H1 (cell line): ENCODE results near the gene TSPEAR. TPM values are rescaled to one million over a fixed set of nuclear protein-coding genes. Genes with fewer than 3 reads are reported as not detected.

Experiments
- CTCF ChIA-PET: fragments of 300-600 bp; sonication (Branson Sonifier 250); formaldehyde crosslinking; loops from one replicate; lab custom pipeline; 2021; ENCODE audit not compliant: partially characterized antibody; lab: Charles Lee
- POLR2A ChIA-PET: fragments of 300-600 bp; sonication (Branson Sonifier 250); formaldehyde crosslinking; loops from one replicate; lab custom pipeline; 2021; ENCODE audit warnings: inconsistent platforms; ENCODE audit not compliant: partially characterized antibody; lab: Charles Lee
- DNase-seq, 2 experiments: peaks; one replicate each; pipeline versions ENCODE4 v3.0.0 to v3.0.0-alpha.2; 2010 to 2022; ENCODE audit warnings: low spot score in 2 of 2, low read depth in 1 of 2, mixed read lengths in 1 of 2
- FAIRE-seq: peaks from 2 replicates; lab custom pipeline; 2011; peaks lifted over from hg19 to GRCh38; lab: Jason Lieb, UNC
- H2AFZ ChIP-seq: 2 replicates; pipeline ENCODE4 v1.8.1; 2012; ENCODE audit warnings: low read length, inconsistent platforms
- H2AK5ac ChIP-seq: 2 replicates; pipeline ENCODE4 v1.6.1; 2013; ENCODE audit warnings: low read depth, low read length
- H2BK120ac ChIP-seq: replicated peaks from 2 replicates; pipeline ENCODE3; 2013; ENCODE audit warnings: low read depth, low read length, inconsistent platforms
- H2BK12ac ChIP-seq: 2 replicates; pipeline ENCODE4 v1.6.1; 2013; ENCODE audit warnings: low read depth, low read length
- H2BK15ac ChIP-seq: 2 replicates; pipeline ENCODE4 v1.6.1; 2013; ENCODE audit warnings: low read length
- H2BK20ac ChIP-seq: 2 replicates; pipeline ENCODE4 v1.6.1; 2013; ENCODE audit warnings: low read length
- H2BK5ac ChIP-seq: 2 replicates; pipeline ENCODE4 v1.6.1; 2013; ENCODE audit warnings: low read depth, low read length
- H3K14ac ChIP-seq: 2 replicates; pipeline ENCODE4 v1.6.1; 2013; ENCODE audit warnings: inconsistent platforms; ENCODE audit not compliant: insufficient read length
- H3K18ac ChIP-seq: 2 replicates; pipeline ENCODE4 v1.6.1; 2013; ENCODE audit warnings: low read length; ENCODE audit errors: extremely low read depth
- H3K23ac ChIP-seq: 2 replicates; pipeline ENCODE4 v1.6.1; 2013; ENCODE audit warnings: inconsistent platforms; ENCODE audit not compliant: insufficient read length
- H3K23me2 ChIP-seq: 2 replicates; pipeline ENCODE4 v1.6.1; 2013; ENCODE audit warnings: low read depth, low read length
- H3K27ac ChIP-seq: 2 replicates; pipeline ENCODE4 v1.6.1; 2011; ENCODE audit warnings: low read depth, low read length, inconsistent platforms
- H3K27me3 ChIP-seq, 4 experiments: replicated peaks in 1 of 4; 1 replicate in 1 of 4; 2 replicates in 3 of 4; pipeline versions ENCODE4 v1.6.1 to v1.8.1; 2011 to 2013; ENCODE audit warnings: low read length in 3 of 4, mild to moderate bottlenecking in 3 of 4, inconsistent platforms in 2 of 4, mixed read lengths in 2 of 4, moderate library complexity in 1 of 4; ENCODE audit not compliant: control insufficient read depth in 3 of 4, insufficient read depth in 3 of 4; ENCODE audit errors: extremely low read depth in 1 of 4
- H3K36me3 ChIP-seq, 4 experiments: 2 replicates each; pipeline versions ENCODE4 v1.6.1 to v1.8.1; 2011 to 2013; ENCODE audit warnings: mild to moderate bottlenecking in 4 of 4, low read length in 3 of 4, moderate library complexity in 2 of 4, control low read depth in 1 of 4, inconsistent platforms in 1 of 4; ENCODE audit not compliant: insufficient read depth in 4 of 4, control insufficient read depth in 2 of 4
- H3K4ac ChIP-seq: replicated peaks from 2 replicates; pipeline ENCODE3; 2013; ENCODE audit warnings: low read length, low read depth, mixed read lengths, inconsistent platforms; ENCODE audit not compliant: insufficient read length
- H3K4me1 ChIP-seq, 4 experiments: replicated peaks in 1 of 4; 1 replicate in 1 of 4; 2 replicates in 3 of 4; pipeline versions ENCODE4 v1.6.1 to v1.8.1; 2011 to 2013; ENCODE audit warnings: low read length in 3 of 4, inconsistent platforms in 2 of 4, mixed read lengths in 1 of 4; ENCODE audit not compliant: insufficient read depth in 4 of 4, control insufficient read depth in 3 of 4
- H3K4me2 ChIP-seq, 2 experiments: 2 replicates each; pipeline versions ENCODE4 v1.6.1 to v1.8.1; 2011 to 2013; ENCODE audit warnings: low read depth in 2 of 2, low read length in 2 of 2, control low read depth in 1 of 2, inconsistent platforms in 1 of 2, mild to moderate bottlenecking in 1 of 2; ENCODE audit not compliant: insufficient read depth in 1 of 2
- H3K4me3 ChIP-seq, 4 experiments: fragments of 200-600, 300-600 bp in 1 of 4; sonication (generic), shearing (Covaris generic), sonication (Bioruptor Twin) in 1 of 4; 2 replicates each; pipeline versions ENCODE4 v1.5.1 to v1.8.1; 2011 to 2016; ENCODE audit warnings: low read length in 4 of 4, low read depth in 3 of 4, control low read depth in 2 of 4, inconsistent platforms in 2 of 4, mild to moderate bottlenecking in 2 of 4, mixed read lengths in 1 of 4, moderate library complexity in 1 of 4; ENCODE audit not compliant: insufficient read depth in 2 of 4; ENCODE audit errors: extremely low read depth in 1 of 4
- H3K56ac ChIP-seq: replicated peaks from 2 replicates; pipeline ENCODE3; 2013; ENCODE audit warnings: low read depth, mild to moderate bottlenecking, mixed read lengths, low read length, inconsistent platforms; ENCODE audit not compliant: insufficient read length
- H3K79me1 ChIP-seq: 2 replicates; pipeline ENCODE4 v1.6.1; 2013; ENCODE audit warnings: low read depth, low read length, control low read depth
- H3K79me2 ChIP-seq, 2 experiments: 2 replicates each; pipeline versions ENCODE4 v1.6.1 to v1.8.1; 2012 to 2013; ENCODE audit warnings: low read length in 2 of 2, mild to moderate bottlenecking in 2 of 2, inconsistent platforms in 1 of 2; ENCODE audit not compliant: insufficient read depth in 2 of 2, control insufficient read depth in 1 of 2
- H3K9ac ChIP-seq, 4 experiments: replicated peaks in 1 of 4; 1 replicate in 1 of 4; 2 replicates in 3 of 4; pipeline versions ENCODE4 v1.6.1 to v1.8.1; 2011 to 2013; ENCODE audit warnings: low read depth in 3 of 4, low read length in 3 of 4, control low read depth in 2 of 4, mild to moderate bottlenecking in 2 of 4, moderate library complexity in 2 of 4, inconsistent platforms in 1 of 4; ENCODE audit errors: extremely low read depth in 1 of 4
- H3K9me3 ChIP-seq, 2 experiments: 2 replicates each; pipeline versions ENCODE4 v1.6.1 to v1.8.1; 2012 to 2013; ENCODE audit warnings: mild to moderate bottlenecking in 2 of 2, moderate library complexity in 2 of 2, control low read depth in 1 of 2, inconsistent platforms in 1 of 2, low read depth in 1 of 2, low read length in 1 of 2, mixed read lengths in 1 of 2; ENCODE audit not compliant: insufficient read depth in 2 of 2
- H4K20me1 ChIP-seq, 2 experiments: replicated peaks in 1 of 2; 2 replicates each; pipeline versions ENCODE3 to v1.8.1; 2011 to 2013; ENCODE audit warnings: inconsistent platforms in 2 of 2, low read length in 2 of 2, mild to moderate bottlenecking in 1 of 2; ENCODE audit not compliant: insufficient read depth in 2 of 2, control insufficient read depth in 1 of 2
- H4K5ac ChIP-seq: 2 replicates; pipeline ENCODE4 v1.6.1; 2013; ENCODE audit warnings: low read length, low read depth, mixed read lengths, inconsistent platforms; ENCODE audit not compliant: insufficient read length
- H4K8ac ChIP-seq: 2 replicates; pipeline ENCODE4 v1.8.0; 2013; ENCODE audit warnings: mild to moderate bottlenecking, moderate library complexity, low read length, inconsistent platforms; ENCODE audit not compliant: insufficient read depth; ENCODE audit errors: extremely low read depth
- H4K91ac ChIP-seq: replicated peaks from 2 replicates; pipeline ENCODE3; 2013; ENCODE audit warnings: low read length, mixed read lengths, inconsistent platforms; ENCODE audit not compliant: insufficient read length
- CBX8 ChIP-seq: fragments of 300-800, 300-1000 bp; sonication (generic); IDR thresholded peaks from 2 replicates; pipeline ENCODE4 v1.7.1; 2016; ENCODE audit warnings: low read depth, low read length, borderline replicate concordance
- CEBPB ChIP-seq: IDR thresholded peaks from 2 replicates; pipeline ENCODE4 v1.6.1; 2012; ENCODE audit warnings: low read depth, low read length
- GABPA ChIP-seq: IDR thresholded peaks from 2 replicates; pipeline ENCODE4 v1.6.1; 2011; ENCODE audit warnings: mild to moderate bottlenecking, low read length, moderate library complexity, borderline replicate concordance; ENCODE audit not compliant: insufficient read depth
- NANOG ChIP-seq: IDR thresholded peaks from 2 replicates; pipeline ENCODE4 v1.6.1; 2011; ENCODE audit warnings: low read length, low read depth, mild to moderate bottlenecking, inconsistent platforms; ENCODE audit not compliant: insufficient read depth, poor library complexity, severe bottlenecking
- NRF1 ChIP-seq: IDR thresholded peaks from 2 replicates; pipeline ENCODE4 v1.6.1; 2011; ENCODE audit warnings: mild to moderate bottlenecking, low read depth, low read length, improper control_type of control experiment
- RXRA ChIP-seq: IDR thresholded peaks from 2 replicates; pipeline ENCODE4 v1.6.1; 2011; ENCODE audit warnings: low read depth, mild to moderate bottlenecking, low read length, moderate library complexity; ENCODE audit not compliant: insufficient read depth
- SIX5 ChIP-seq: IDR thresholded peaks from 2 replicates; pipeline ENCODE4 v1.6.1; 2011; ENCODE audit warnings: mild to moderate bottlenecking, low read depth, low read length
- SP1 ChIP-seq: IDR thresholded peaks from 2 replicates; pipeline ENCODE4 v1.6.1; 2011; ENCODE audit warnings: low read depth, low read length
- SP2 ChIP-seq: IDR thresholded peaks from 2 replicates; pipeline ENCODE4 v1.6.1; 2012; ENCODE audit warnings: mild to moderate bottlenecking, low read length, inconsistent platforms
- SUZ12 ChIP-seq: fragments of 200-600 bp; sonication (generic); IDR thresholded peaks from 2 replicates; pipeline ENCODE4 v1.6.1; 2012; ENCODE audit warnings: mild to moderate bottlenecking, inconsistent platforms, low read length, moderate library complexity, mixed read lengths
- TAF7 ChIP-seq: optimal IDR thresholded peaks from 2 replicates; pipeline ENCODE3; 2011; ENCODE audit warnings: low read depth, mild to moderate bottlenecking, inconsistent platforms, low read length, moderate library complexity, borderline replicate concordance
- TEAD4 ChIP-seq: IDR thresholded peaks from 2 replicates; pipeline ENCODE4 v1.6.1; 2012; ENCODE audit warnings: low read depth, low read length, inconsistent platforms, mixed read lengths
- WGBS, 2 experiments: shearing (Covaris generic) in 1 of 2; methylation state at CpG; one replicate each; pipeline versions ENCODE4 v1.1.6 to v1.1.7; 2013 to 2015; ENCODE audit warnings: low lambda C conversion rate in 2 of 2, mixed read lengths in 2 of 2, inconsistent platforms in 1 of 2, low coverage in 1 of 2, missing lambda C conversion rate in 1 of 2; ENCODE audit not compliant: insufficient replicate concordance in 2 of 2, insufficient coverage in 1 of 2, insufficient read length in 1 of 2; ENCODE audit errors: extremely low coverage in 1 of 2, missing lambda C conversion rate in 1 of 2; 5-methylcytosine and 5-hydroxymethylcytosine counted together
- polyA plus RNA-seq, 7 experiments: library from polyadenylated mRNA; depleted of rRNA in 3 of 7; stranded (reverse) in 5 of 7; unstranded in 2 of 7; fragments of >200 nt in 5 of 7; fragments of 200-250 nt in 2 of 7; gene quantifications; 1 replicate in 5 of 7; 2 replicates in 1 of 7; 4 replicates in 1 of 7; pipeline versions ENCODE4 v1.2.1 to v1.2.3, GENCODE V29; 2011 to 2013; ENCODE audit warnings: missing spikeins in 2 of 7, mixed read lengths in 2 of 7
- total RNA-seq: library from RNA; stranded (reverse); fragmentation: NEBNext Ultra II Directional; extraction: Animal tissue kit (Norgen Biotek cat#: 25700); gene quantifications from 2 replicates; pipeline ENCODE4 v1.2.1, GENCODE V29; 2021
- TF ChIP-seq, protein P1 (sequence below): IDR thresholded peaks from 2 replicates; pipeline ENCODE4 v1.6.1; 2012; ENCODE audit warnings: inconsistent platforms

The TSPEAR gene
- total and polyA plus RNA-seq, 2 of the 8 experiments (the other 6 are each of a cell fraction or from before 2014, with no cell fraction given) = 0.58 to 0.89 TPM

DNA sequence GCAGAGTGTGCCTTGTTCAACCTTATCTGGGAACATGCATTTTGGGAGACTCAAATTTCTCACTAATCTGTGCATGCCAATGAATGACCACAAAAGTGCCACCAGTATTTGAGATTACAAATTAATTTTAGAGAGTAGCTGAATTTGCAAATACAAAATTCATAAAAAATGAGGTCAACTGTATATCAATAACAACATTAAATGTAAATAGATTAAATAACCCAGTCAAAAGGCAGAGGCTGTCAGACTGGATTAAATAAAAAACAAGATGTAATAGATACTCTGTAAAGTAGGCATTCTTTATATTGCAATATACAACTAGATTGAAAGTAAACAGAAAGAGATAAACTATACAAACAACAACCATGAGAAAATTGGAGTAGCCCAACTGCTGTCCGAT, 147.3 kb downstream of the TSPEAR start:
- H4K91ac ChIP-seq = no peak overlapping the region
- H3K79me1 ChIP-seq = no peaks in the 10 kb centered on the region
- H3K14ac ChIP-seq = no peak overlapping the region
- no peaks in the 10 kb centered on the region for H4K20me1 ChIP-seq
- H4K5ac ChIP-seq = no peak overlapping the region
- H2BK15ac ChIP-seq = no peak overlapping the region
- FAIRE-seq = no peak
- H3K36me3 ChIP-seq = no peaks in the 10 kb centered on the region
- H2AK5ac ChIP-seq = no peak overlapping the region
- no peaks in the 10 kb centered on the region for H3K27me3 ChIP-seq
- no peak overlapping the region for H3K23ac ChIP-seq
- no peak overlapping the region for H3K18ac ChIP-seq
- no peak overlapping the region for H4K8ac ChIP-seq
- H3K79me2 ChIP-seq = no peaks in the 10 kb centered on the region
- H3K4me1 ChIP-seq = peaks cover 0 to 3% (median 0%) of the 10 kb centered on the region in 4 experiments; a peak in 1 of 7 replicates
- POLR2A ChIA-PET = no interaction called here
- H2BK5ac ChIP-seq = no peak overlapping the region
- H3K9me3 ChIP-seq = no peaks in the 10 kb centered on the region
- no peak for DNase-seq
- H3K23me2 ChIP-seq = no peaks in the 10 kb centered on the region
- no peak overlapping the region for H2BK20ac ChIP-seq
- no peak overlapping the region for H3K4me2 ChIP-seq
- no peak overlapping the region for H2BK12ac ChIP-seq
- WGBS, 2 experiments = 91% methylated on average over 1 of the region's 1 CpG; no CpG with 5 or more reads in 1 of the 2 experiments
- H2BK120ac ChIP-seq = no peak overlapping the region
- H3K56ac ChIP-seq = no peak overlapping the region
- CTCF ChIA-PET = no interaction called here
- H3K27ac ChIP-seq = no peak overlapping the region
- no peak overlapping the region for H3K4ac ChIP-seq
- H3K9ac ChIP-seq = no peak overlapping the region
- no peak overlapping the region for H3K4me3 ChIP-seq
- no peak overlapping the region for H2AFZ ChIP-seq
- TF ChIP-seq SP1 (no peak), GABPA (no peak), TEAD4 (no peak), SUZ12 (no peak), SIX5 (no peak), CEBPB (no peak), NANOG (no peak), RXRA (no peak), TAF7 (no peak), NRF1 (no peak), SP2 (no peak), CBX8 (no peak)
- TF ChIP-seq, protein P1, sequence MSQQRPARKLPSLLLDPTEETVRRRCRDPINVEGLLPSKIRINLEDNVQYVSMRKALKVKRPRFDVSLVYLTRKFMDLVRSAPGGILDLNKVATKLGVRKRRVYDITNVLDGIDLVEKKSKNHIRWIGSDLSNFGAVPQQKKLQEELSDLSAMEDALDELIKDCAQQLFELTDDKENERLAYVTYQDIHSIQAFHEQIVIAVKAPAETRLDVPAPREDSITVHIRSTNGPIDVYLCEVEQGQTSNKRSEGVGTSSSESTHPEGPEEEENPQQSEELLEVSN = no peak
